OCI-LY3 (cell line): ENCODE results near the gene BORCS6.

Source experiments
- EZH2phosphoT487 ChIP-seq: fragments of 200-600 bp; shearing (Covaris generic); IDR thresholded peaks from 2 replicates; pipeline ENCODE4 v1.6.1; 2018; ENCODE audit warnings: antibody characterized with exemption, mixed run types, low read depth
- TF ChIP-seq, protein P1 (sequence below): fragments of 200-600, 300-600 bp; sonication (generic); IDR thresholded peaks from 2 replicates; pipeline ENCODE4 v1.5.1; 2014; ENCODE audit warnings: antibody characterized with exemption, low read length, low read depth

DNA sequence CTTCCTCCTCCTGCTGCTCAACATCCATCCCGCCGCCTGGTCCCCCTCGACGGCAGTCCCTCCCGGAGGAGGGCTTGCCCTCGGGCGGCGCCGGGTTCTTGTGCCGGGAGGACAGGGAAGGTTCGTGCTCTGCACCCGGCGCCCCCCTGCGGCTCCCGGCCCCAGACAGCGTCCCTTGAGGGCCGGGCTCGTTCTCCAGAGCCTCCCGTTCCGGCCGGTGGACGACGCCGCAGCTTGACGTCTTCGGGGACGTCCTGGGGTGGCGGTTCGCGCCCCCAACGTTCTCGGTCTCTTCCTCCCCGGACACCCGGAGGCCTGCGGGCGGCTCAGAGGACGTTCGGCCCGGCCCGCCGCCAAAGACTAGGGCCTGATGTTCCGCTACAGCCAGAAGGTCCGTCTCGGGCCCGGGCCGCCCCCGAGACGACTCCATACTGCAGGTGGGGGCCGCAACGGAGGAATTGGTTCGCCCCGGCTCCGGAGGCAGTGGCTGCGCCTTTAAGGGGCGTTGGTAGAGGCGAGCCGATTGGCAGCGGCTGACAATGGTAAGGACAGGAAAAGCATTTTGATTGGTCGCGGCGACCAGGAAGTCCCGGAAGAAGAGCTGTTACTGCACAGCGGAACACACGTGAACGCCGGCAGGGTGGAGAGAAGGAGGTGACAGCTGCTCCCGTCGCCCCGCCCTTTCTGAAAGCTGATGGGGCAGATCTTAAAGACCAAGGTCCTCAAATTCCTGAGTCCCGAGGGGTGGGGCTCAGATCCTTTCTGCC is at the start of gene BORCS6:
- TF ChIP-seq, protein P1, sequence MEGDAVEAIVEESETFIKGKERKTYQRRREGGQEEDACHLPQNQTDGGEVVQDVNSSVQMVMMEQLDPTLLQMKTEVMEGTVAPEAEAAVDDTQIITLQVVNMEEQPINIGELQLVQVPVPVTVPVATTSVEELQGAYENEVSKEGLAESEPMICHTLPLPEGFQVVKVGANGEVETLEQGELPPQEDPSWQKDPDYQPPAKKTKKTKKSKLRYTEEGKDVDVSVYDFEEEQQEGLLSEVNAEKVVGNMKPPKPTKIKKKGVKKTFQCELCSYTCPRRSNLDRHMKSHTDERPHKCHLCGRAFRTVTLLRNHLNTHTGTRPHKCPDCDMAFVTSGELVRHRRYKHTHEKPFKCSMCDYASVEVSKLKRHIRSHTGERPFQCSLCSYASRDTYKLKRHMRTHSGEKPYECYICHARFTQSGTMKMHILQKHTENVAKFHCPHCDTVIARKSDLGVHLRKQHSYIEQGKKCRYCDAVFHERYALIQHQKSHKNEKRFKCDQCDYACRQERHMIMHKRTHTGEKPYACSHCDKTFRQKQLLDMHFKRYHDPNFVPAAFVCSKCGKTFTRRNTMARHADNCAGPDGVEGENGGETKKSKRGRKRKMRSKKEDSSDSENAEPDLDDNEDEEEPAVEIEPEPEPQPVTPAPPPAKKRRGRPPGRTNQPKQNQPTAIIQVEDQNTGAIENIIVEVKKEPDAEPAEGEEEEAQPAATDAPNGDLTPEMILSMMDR, result 0 out of 2 replicates have a peak, but pooled peaks have one; percentile 8
- TF ChIP-seq EZH2phosphoT487, result no peak
